Femur (tissue), 1 donor: ENCODE measurements around the gene OCA2.

ENCODE experiments used
- DNase-seq: peaks from one replicate; pipeline ENCODE4 v3.0.0-alpha.2; 2017

OCA2 gene

GRCh38 chr15:27805261-27806220 is 293.6 kb downstream of the OCA2 start:
- DNase-seq = no peak

GRCh38 chr15:27804569-27805260 is 294.4 kb downstream of the OCA2 start:
- no peak for DNase-seq

- DNase-seq = no peak
Observed at GRCh38 chr15:27798807-27799206, 300.3 kb downstream of the OCA2 start.

DNA sequence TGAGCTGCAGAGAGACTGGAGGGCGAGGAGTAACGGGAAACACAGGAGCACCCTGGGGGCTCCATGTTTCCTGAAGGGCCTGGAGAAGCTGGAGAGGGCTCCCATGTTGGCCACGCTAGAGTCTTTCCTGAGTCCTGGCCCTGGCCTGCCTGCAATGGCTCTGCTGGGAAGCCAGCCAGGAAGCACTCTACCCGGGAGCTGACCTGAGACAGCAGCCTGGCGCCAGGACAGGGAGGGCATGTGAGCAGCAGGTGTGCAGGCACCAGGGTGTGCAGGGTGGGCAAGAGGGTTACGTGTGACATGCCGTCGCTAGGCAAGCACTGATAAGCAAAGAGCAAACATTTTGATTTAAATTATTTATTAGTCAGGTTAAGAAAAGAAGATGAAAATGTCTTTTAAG is 301.4 kb downstream of the OCA2 start:
- DNase-seq = no peak

- DNase-seq = no peak
Observed at GRCh38 chr15:27796405-27797320, 302.5 kb downstream of the OCA2 start.

GRCh38 chr15:27792756-27793264 is 306.3 kb downstream of the OCA2 start:
- no peak for DNase-seq

DNA sequence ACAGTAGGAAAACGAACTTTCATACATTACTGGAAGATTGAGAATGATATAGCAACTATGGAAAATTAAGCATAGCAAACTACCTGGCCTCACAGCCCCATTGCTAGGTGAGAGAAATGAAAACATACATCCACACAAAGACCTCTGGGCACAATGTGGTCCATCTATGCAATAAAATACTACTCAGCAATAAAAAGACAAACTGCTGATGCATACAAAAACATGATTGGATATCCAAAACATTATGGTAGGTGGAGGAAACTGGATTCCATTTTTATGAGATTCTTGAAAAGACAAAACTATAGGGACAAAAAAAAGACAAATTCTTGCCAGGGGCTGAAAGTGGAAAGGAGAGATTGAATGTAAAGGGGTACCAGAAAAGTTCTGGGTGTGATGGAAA is 308.8 kb downstream of the OCA2 start:
- no peak for DNase-seq

DNA sequence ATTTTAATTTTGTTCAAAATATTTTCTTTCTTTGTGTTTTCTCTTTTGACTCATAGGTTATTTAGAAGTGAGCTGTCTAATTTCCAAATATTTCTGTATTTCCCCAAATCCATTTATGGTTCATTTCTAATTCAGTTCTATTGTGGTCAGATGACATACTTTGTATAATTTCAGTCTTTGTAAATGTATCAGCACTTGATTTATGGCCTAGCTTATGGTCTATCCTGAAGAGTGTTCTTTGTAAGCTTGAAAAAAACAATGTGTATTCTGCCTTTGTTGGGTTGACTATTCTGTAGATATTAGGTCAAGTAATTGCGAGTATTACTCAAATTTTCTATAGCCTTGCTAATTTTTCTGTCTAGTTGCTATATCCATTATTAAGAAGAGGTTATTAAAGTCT is 311.2 kb downstream of the OCA2 start:
- DNase-seq = no peak

DNA sequence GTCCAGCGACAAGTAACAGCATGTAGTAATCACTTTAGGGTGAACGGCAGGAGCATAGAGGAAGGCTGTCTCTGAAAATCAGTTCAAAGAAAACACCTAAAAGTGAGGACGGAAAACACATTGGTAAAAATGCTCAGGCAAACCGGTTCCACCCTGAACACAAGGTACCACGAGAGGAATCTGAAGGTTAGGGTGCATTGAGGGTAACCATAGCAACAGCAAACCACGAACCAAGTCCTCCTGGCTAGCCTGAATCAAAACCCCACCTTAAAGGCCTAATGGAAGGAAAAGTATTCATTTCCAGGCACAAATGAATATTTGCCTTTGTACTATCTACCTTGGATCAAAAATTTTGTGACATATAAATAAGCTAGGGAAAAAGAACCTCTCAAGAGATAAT is 315.0 kb downstream of the OCA2 start:
- no peak for DNase-seq

GRCh38 chr15:27783678-27784077 is 315.4 kb downstream of the OCA2 start:
- DNase-seq = no peak

- no peak for DNase-seq
Observed at GRCh38 chr15:27782125-27782524, 317.0 kb downstream of the OCA2 start.

- DNase-seq = no peak
Observed at GRCh38 chr15:27776501-27776900, 322.6 kb downstream of the OCA2 start.

DNA sequence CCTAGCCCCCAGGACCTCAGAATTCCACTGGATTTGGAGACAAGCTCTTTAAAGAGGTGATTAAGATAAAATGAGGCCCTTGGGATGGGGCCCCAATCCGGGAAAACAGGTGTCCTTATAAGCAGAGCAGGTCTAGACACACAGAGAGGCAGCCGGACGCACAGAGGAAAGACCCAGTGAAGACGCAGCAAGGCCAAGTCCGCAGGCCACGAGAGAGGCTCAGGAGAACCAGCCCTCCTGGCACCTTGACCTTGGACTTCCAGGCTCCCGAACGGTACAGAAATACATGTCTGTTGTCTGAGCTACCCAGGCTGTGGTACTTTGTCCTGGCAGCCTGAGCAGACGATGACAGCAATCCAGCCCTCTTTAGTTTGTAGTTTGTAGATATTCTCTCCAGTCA is 324.5 kb downstream of the OCA2 start:
- no peak for DNase-seq

- no peak for DNase-seq
Observed at GRCh38 chr15:27774191-27774590, 324.9 kb downstream of the OCA2 start.

- no peak for DNase-seq
Observed at GRCh38 chr15:27771892-27772291, 327.2 kb downstream of the OCA2 start.

GRCh38 chr15:27770769-27771554 is 328.2 kb downstream of the OCA2 start:
- no peak for DNase-seq

DNA sequence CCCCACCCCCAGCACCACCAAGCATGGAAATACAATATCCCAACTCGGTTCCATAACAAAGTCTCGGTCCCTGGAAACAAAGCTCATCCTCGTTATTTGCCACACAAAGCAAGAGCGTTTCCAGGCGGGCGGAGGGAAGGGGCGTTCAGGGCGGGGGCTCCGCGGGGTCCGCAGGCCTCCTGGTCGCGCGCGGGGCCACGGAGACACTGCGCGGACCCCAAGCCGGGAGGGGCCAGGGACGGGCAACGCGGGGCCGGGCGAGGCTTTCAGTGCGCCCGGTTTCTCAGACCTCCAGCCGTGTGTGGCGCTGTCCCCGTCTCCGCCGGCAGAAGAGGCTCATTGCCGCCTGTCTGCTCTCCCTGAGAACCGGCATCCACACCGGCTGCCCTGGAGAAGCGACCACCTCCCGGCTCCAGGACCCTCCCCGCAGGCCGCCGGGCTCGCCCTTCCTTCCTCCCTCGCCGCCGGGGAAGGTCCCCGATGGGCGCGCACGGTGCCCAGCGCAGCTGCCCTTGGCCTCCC is 329.0 kb downstream of the OCA2 start:
- no peak for DNase-seq

DNA sequence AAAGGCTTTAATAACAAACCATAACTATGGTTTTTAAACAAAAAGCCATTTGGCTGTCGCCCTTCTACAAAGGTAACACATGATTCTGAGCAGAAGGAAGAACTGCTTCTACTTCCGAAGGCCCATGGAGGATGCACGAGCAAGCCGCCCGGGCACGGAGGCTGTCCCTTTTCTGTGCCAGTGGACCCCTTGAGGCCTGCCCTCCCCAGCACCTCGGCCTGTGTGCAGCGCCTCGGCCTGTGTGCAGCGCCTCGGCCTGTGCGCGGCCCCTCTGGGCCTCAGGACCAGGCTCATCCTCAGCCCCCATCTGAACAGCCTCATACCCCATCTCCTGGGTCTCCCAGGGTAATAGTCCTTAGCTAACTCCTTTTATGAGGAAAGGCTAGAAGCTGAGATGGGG is 329.5 kb downstream of the OCA2 start:
- DNase-seq = no peak

DNA sequence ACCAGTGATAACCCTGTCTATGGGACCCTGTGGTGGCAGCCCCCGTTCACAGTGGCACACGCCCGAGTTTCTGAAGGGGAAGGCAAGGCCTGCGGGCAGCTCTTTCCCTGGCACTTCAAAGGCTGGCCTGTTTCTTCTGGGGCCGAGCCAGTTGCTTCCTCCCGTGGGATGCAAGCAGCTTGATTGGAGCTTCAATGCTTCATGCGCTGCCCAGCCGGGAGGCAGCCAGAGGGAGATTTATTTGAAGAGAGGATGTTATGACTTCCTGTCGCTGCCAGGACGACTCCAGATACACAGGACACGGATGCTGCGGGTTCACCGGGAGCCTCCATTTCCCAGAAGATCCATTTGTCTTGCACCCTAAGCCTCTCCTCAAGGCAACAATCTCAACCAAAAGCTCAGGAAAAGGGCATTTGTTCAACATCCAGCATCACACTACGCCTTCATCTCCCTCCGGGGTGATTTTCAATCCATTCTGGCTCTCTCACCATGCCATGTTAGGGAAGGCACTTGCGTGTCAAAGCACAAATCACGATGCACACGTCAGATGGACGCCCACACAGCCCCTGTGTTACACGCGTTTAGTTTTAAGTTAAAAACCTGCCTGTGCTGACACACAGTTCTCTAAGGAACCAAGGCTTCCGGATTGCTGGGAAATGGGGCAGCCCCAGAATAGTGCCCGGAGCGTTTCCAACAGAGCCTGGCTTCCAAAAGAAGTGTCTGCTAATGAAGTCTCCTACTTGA is 330.2 kb downstream of the OCA2 start:
- DNase-seq = no peak

GRCh38 chr15:27767918-27768640 is 331.0 kb downstream of the OCA2 start:
- DNase-seq = no peak
